ENCODE data around the gene HLA-DQA1.
"Not testable (repeated sequence)": the region's sequence is repeated elsewhere in the genome, so short reads cannot be mapped to it uniquely, and the experiment has no call there.

The HLA-DQA1 gene

DNA sequence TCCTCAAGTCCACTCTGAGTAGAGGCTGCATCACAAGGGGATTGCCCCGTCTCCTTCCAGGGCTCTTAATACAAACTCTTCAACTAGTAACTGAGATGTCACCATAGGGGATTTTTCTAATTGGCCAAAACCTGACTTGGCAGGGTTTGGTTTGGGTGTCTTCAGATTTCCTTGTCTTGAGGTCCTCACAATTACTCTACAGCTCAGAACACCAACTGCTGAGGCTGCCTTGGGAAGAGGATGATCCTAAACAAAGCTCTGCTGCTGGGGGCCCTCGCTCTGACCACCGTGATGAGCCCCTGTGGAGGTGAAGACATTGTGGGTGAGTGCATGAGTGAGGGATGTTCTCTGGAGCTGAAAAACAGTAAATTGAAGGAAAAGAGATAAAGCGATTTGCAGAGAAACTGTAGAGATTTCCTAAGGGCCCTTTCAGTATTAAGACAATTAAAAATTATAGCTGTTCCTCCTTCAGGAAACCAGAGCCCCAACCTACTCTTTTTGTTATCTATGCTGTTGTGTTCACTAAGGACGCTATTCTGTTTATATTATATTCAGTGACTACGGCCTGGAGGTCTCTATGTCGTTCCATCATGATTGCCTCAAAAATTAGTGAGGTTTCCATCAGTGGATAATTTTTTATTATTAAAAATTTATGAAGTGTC, at the start of gene HLA-DQA1:
Gene HLA-DQA1 (plus strand): TSS at position 188 of the 662 bp plus-strand sequence. CDS start 53 bp downstream, at position 241.
- DNase-seq: peak; percentile 78

DNA sequence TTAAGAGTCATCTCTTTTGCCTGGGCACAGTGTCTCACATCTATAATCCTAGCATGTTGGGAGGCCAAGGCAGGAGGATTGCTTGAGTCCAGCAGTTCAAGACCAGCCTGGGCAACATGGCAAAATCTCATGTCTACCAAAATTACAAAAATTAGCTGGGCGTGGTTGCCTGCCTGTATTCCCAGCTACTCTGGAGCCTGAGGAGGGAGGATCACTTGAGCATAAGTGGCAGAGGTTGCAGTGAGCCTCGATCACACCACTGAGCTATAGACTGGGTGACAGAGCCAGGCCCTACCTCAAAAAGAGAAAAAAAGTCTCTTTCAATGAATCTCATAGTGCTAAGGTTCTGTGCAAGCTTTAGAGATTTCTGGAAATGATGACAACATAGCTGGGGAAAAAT, 49.0 kb upstream of the HLA-DQA1 start:
- no peak for DNase-seq

DNA sequence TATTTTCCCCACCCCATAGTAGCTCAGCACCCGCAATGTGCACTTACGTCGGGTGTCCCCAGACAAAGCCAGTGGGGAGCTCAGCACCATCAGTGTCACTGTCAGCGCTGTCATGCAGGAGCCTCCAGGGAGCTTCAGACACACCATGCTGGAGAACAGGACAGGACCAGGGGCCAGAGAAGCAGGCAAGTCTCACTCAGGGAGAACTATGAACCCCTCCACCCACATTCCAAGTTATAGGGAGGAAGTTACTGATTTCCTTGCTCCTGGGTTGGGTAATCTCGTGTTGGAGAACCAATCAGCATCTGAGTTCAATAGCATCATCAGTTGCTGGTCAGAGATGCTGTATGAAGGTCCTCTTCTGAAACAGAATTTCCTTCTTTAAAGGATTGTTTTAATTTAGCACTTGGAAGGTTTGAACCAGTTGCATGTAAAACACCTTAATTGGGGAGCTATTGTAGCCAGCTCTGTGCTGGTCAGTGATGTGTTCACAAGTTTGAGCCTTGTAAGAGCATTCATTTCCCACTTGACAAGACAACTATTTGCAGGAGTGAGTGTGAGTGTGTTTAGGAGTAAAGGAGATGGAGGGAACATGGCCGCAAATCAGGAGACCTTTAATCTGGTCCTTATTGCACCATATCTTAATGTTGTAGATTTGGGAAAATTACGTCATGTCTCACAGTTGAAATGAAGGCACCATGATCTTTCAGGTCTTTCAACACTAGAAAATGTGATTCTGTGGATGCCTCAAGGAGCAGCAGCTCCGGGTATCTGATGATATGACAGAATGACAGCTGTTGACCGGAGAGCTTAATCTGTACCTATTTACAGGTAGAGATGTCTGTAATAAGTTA, 47.4 kb upstream of the HLA-DQA1 start, which contains the start of gene HLA-DRB1:
Gene HLA-DRB1 (minus strand): TSS at position 253 of the 854 bp plus-strand sequence. CDS start 106 bp downstream, at position 147.
- peak; percentile 74 for DNase-seq

DNA sequence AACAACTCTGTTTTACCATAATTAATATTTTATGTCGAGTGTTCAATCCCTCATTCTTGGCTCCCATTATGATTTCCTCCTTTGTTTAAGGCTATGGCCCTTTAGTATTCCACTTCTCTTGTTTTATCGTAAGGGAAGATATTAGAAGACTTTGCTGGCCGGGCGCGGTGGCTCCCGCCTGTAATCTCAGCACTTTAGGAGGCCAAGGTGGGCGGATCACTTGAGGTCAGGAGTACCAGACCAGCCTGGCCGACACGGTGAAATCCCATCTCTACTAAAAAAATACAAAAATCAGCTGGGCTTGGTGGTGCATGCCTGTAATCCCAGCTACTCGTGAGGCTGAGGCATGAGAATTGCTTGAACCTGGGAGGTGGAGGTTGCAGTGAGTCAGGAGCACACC, 46.5 kb upstream of the HLA-DQA1 start:
- DNase-seq: not testable (repeated sequence)

DNA sequence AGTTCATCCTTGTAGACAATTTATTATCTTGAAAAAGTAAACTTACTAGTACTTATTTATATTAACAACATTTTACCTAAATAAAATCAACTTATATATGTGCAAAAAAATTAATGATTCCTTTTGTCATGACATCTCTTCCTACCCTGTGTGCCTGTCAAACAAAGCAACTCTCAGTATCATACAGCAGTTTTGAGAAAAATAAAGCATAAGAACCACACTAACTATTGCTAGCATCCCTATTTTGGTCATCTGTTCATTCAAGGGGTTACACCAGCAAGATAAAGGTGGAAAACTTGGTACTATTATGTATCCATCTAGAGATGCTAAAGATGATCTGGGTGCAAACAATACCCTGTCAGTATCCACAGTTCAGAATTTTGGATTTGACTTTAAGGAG, 40.2 kb upstream of the HLA-DQA1 start:
- no peak for DNase-seq

DNA sequence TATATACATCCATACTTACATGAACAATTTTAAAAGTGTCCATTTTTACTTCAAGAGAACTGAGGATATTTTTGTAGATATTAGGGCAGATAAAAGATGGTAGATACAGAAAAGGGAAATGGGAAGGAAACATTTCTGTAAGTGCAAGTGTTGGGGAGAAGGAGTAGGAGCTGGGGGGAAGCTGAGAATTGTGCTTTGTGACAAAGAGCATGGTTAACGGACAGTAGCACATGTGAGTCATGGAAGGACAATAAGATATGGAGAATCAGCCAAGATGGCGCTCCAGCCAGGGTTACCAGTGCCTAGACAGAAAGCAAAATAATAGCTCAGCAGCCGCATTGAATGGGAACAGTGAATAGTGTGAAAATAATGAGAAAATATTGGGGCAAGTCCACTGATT, 34.8 kb upstream of the HLA-DQA1 start:
- DNase-seq: no peak

DNA sequence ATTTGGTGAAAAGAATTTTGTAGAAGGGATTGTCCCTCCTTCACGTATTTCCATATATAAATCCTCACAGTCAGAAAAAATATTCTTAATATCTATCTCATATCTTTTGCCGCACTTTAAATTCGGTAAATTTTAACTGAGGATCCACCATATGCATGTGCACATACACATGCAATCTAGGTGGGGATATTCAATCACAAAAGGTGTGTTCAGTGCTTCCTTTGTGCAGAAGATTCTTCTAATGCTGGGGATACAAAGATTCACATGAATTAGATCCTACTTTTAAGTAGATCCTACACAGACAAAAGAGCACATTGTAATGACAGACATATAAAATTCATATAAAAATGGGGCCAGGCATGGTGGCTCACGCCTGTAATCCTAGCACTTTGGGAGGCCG, 34.0 kb upstream of the HLA-DQA1 start:
- DNase-seq: no peak

DNA sequence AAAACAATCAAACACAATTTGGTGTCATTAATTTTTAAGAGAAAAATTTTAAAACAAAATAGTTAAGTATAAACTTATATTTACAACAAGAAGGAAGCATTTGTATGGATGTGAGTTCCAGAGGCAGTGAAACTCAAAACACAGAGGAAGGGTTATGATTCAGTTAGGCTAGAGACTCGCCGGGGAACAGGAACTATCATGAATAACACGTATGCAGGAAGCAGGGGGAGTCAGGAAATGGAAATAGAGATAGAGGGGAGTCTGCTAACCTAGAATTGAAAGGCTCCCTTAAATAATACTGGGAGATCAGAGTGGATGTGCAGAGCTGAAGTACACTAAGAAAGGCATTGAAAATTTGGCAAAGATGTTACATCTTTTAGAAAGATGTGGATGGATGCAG, 33.3 kb upstream of the HLA-DQA1 start:
- DNase-seq: no peak

DNA sequence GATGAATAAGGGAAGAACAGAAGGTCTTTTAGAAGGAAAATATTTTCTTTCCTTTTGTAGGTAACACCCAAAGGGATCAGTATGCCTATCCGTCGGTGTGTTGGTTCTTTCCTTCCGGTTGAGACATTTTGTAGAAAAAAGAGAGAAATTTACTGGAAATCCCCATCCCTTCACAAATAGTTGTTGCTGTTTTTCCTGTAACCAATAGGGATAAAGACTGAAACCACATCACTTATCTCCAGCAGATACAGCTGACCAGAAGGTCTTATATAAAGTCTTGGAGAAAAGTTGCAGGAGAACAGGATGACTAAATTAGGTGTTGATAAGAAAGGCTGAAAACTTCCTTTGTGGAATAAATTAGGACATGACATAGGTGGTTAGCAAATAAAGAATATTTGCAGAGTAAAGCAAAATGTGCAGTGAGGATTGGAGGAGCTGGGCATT, 32.8 kb upstream of the HLA-DQA1 start:
- peak; percentile 49 for DNase-seq

DNA sequence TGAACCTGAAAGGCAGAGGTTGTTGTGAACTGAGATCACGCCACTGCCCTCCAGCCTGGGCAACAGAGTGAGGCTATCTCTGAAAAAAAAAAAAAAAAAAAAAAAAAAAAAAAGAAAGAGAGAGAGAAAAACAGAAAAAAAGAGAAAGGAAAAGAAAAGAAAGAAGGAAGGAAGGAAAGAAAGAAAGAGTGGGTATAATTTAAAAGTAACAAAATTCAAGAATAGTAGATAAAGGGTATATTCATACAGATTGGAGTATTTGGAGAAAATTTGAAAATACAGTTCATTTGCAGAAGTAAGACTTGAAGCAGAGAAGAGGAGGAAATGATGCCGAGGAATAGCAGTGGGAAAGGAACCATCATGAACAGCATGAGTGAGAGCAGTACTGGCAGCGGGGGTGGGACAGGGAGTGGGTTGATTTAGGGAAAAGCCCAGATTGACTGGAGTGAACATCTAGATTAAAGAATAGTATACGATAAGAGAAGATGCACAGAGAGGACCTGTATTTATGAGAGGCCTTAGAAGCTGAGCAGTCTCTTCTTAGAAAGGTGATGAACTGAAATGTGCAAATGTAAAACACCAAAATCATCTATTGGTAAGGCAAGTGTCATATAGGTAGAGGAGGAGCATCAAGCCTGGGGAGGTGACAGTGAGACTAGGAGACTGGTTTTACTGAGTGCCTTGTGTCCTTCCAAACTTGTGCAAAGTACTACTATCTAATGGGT, 29.8 kb upstream of the HLA-DQA1 start:
- DNase-seq: no peak

DNA sequence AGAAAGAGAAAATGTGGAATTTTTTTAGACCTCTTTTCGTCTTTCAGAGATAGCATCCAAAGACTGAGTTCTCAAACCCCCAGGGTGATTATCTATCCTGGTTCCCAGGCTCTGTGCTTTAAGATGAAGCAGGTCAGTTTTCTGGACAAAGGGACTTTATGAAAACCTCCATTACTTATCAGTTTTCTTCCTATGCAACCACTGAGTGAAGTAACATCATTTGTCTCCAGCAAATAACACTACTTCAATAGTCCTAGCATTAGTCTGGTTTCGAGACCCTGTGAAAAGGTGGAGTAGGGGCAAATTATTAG, 29.3 kb upstream of the HLA-DQA1 start:
- no peak for DNase-seq

DNA sequence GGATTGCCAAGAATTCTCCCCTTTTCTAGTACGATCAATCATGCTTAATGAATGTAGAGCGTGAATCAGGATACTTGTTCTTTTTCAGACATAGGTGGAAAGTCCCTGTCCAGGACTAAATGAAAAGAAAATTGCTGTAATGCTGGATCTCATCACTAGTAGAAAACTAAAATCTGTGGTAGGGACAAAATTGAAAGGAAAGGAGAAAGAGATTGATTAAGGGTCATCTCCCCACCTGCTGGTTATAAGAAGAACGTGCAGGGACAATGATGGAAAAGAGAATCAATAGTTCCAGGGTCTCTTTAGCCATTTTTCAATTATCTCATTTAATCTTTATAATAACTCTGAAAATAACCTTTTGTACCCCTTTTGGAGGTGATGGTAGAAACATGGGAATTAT, 28.8 kb upstream of the HLA-DQA1 start:
- no peak for DNase-seq

DNA sequence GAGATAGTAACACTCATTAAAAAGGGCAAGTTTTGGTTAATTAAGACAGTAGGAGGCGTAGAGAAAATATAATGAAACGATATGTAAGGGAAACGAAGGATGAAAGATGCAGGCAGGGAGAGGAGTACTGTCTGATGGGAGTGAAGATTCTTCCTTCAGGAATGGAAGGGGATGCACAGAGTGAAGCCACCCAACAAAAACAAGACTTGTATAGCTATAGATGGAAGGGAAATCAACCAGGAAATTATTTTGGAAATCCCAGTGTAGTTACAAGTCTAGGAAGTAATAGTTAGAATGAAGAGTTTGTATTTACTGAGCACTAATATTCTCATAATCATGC, 27.8 kb upstream of the HLA-DQA1 start:
- DNase-seq: no peak

DNA sequence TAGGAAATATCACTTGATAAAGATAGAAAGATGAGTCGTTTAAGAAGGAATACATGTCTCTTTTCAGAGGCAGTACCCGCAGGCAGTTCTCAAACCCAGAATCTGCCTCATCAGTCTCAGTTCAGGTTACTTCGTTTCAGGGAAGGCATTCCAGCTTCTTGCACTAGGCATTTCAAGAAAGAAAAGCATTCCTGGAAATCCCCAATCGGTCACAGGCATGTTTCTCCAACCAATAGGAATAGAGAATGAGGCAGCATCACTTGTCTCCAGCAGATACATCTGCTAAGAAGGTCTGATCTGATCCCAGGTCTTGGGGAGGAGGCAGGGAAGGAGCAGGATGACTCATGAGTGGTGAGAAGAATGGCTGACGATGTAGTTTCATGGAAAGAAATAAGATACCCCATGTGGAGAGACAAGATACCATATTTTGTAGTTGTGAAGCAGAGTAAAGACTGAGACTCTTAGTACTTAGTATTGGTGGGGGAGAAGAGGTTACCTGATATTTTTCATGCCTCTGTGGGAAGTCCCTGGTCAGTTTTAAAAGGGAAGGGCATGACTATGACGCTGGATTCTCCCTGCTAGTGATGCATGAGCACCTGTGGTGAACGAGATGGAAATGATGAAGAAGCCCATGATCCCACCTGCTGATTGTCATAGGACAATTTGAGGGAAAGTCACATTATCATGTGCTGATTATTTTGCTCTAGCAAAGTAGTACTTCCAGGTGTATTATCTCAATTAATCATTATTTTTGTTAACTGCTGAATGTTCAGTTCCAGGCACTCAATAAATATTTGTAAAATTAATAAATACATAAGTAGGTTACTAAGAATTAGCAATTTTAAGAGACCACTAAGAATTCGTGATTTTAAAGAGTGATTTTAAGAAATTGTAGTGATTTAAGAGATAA, 27.2 kb upstream of the HLA-DQA1 start:
- DNase-seq: peak; percentile 88

DNA sequence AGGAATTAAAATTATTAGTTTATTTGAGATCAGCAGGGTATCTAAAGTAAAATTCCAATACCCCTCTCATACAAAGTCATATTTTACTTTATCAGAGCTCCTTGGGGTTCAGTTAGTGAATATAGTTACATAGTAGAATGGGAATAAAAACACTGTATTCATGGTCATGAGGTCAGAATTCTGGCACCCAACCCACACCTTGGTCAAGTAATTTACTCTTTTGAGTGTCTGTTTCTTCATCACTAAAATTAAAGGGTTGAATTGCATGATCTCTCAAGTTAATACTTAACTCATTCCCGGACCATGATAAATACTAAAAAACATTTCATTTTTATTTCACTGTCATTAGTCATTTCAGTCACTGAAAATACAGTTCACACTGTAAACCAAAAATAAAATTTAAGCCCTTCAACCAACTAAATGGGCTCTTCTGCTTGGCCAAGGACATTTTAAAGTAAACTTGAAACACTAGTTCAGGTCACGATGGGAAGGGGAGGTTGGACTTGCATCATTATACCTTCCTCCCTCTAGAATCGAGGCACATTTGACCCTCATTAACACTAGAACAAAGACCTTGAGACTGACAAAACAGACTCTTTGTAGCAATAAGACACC, 26.4 kb upstream of the HLA-DQA1 start:
- no peak for DNase-seq

DNA sequence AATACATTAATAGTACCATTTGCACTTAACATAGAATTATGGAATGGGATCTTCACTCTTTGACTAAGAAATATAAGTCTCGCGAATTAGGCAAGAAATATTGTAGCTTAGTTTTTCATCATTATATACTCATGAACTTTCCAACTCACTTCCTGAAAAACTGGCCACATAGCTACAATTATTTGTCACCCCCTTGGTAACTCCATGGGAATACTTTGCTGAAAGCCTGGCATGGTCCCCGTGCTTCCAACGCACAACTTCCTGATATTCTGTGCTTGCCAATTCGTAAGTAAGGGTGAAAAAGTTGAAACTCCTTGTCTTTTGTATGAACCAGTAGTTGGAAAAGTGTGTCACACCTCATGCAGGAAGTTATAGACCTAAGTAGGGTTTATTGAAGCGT, 23.7 kb upstream of the HLA-DQA1 start:
- DNase-seq: no peak

DNA sequence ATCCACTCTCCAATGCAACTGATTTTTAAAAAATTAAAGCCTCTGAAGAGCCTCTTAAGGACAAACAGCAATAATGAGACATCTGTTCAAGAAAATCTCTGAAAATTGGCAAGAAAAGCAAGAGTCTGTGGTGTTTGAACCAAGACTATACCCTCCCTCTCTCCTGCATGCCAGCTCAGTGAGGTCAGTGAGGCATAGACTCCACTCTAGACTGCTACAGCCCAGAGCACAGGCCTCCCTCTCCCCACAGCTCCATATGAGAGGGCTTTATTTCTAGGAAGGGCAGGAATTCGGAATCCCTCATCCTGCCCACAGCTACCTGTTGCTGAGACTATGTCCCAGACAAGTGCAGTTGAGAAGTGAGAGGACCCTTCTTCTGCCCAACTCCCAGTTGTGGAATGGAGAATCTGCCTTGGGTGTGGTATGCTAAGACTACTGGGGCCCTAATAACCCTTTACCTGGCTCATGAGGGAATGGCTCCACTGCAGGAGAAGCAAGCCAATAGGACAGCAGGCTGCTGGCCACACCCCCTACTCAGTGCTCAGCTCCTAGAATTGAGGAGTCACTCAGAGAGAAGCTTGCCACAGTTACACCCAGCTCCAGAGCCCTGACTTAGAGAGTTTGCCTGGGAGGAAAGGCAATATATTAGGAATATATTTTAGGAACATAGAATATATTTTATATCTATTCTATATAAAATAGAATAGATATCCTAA, 22.7 kb upstream of the HLA-DQA1 start:
- no peak for DNase-seq

DNA sequence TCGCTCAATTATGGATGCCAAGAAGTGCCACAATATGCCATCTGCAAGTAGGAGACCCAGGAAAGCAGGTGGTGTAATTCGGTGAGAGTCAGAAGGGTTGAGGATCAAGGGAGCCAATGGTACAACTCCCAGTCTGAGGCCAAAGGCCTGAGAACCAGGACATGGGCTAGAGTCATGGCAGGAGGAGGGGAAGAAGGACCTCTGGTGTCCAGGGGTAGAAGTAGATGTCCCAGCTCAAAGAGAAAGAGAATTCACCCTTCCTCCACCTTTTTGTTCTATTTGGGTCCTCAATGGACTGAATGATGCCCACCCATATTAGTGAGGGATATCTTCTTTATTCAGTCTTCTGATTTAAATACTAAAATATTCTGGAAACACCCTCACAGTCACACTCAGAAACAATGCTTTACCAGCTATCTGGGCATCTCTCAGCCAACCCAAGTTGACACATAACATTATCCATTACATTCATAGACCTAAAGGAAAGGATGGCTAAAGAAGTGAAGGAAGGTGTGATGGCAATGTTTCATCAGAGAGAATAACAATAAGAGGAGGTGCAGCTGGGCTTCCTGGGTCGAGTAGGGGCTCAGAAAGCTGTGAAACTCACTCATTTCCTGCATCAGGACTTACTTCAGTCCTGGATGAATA, 21.2 kb upstream of the HLA-DQA1 start:
- DNase-seq: no peak

DNA sequence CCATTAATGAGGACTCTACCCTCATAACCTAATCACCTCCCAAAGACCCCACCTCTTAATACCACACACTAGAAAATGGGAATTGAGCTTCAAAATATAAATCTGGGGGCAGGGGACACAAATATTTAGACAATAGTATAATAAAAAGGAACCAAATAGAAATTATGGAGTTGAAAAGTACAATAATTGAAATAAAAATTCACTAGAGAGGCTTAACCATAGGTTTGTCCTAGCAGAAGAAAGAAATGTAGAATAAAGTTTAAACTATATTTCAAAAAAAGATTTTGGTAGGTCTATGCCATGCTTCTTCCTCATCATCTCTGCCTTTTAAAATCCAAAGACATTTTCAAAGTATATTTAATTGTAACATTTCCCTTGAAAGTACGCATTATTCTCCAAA, 19.5 kb upstream of the HLA-DQA1 start:
- no peak for DNase-seq

DNA sequence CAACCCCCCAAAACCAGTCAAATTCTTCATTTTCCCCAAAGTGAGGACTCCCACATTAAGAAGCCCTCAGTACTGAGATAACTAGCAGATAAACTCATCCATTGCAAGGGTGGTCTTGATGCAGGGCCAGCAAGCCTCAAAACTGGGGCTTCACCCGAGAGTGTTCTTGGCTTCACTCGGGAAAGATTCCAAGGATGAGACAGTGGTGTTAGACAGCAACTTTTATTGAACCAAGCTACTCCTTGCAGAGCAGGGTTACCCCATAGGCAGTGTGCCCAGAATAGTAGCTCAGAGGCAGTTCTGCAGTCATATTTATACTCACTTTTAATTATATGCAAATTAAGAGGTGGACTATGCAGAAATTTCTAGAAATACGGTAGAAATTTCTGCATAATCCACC, 15.8 kb upstream of the HLA-DQA1 start:
- no peak for DNase-seq

All from CD4-positive, alpha-beta T cell treated with Interleukin-17A for 1 hour (primary cell).